DMS53 treated with DMSO at 0.1 percent for 48 hours (cell line): Measurements from ENCODE around the gene ZNF562.
"Not testable (repeated sequence)": the region's sequence is repeated elsewhere in the genome, so short reads cannot be mapped to it uniquely, and the experiment has no call there.

ENCODE experiments used
- DNase-seq: peaks from one replicate; lab custom pipeline; 2025; ENCODE audit not compliant: unreplicated experiment; lab: John Stamatoyannopoulos, UW

Gene ZNF562

GRCh38 chr19:9674663-9675357 is at the start of gene ZNF562:
Gene ZNF562 (minus strand): TSS chr19:9675100. CDS start chr19:9660744, 14,356 bp downstream.
- peak; percentile 66 for DNase-seq

GRCh38 chr19:9724157-9724556 is 49.3 kb upstream of the ZNF562 start:
- no peak for DNase-seq

- no peak for DNase-seq
These were observed 47.0 kb upstream of the ZNF562 start for GRCh38 chr19:9721861-9722260.

- no peak for DNase-seq
These were observed 45.6 kb upstream of the ZNF562 start for GRCh38 chr19:9720541-9720940.

GRCh38 chr19:9711815-9712214 is 36.9 kb upstream of the ZNF562 start:
- no peak for DNase-seq

- DNase-seq: no peak
These were observed 34.4 kb upstream of the ZNF562 start for GRCh38 chr19:9709305-9709704.

GRCh38 chr19:9705836-9706235 is 30.9 kb upstream of the ZNF562 start:
- DNase-seq: no peak

GRCh38 chr19:9702186-9702585 is 27.3 kb upstream of the ZNF562 start:
- no peak for DNase-seq

- peak; percentile 47 for DNase-seq
These were observed 25.5 kb upstream of the ZNF562 start for GRCh38 chr19:9700229-9700981.

- not testable (repeated sequence) for DNase-seq
These were observed 15.4 kb upstream of the ZNF562 start for GRCh38 chr19:9690301-9690700.

- DNase-seq: not testable (repeated sequence)
These were observed 5.1 kb upstream of the ZNF562 start for GRCh38 chr19:9679996-9680395.

GRCh38 chr19:9675358-9675901 is 530 bp upstream of the ZNF562 start:
- peak; percentile 66 for DNase-seq

- DNase-seq: no peak
These were observed 813 bp downstream of the ZNF562 start for GRCh38 chr19:9673912-9674662.

- DNase-seq: no peak
These were observed 2.0 kb downstream of the ZNF562 start for GRCh38 chr19:9672893-9673292.

GRCh38 chr19:9671655-9672054 is 3.2 kb downstream of the ZNF562 start:
- no peak for DNase-seq

- no peak for DNase-seq
These were observed 6.4 kb downstream of the ZNF562 start for GRCh38 chr19:9668544-9668943.

GRCh38 chr19:9667898-9668297 is 7.0 kb downstream of the ZNF562 start:
- no peak for DNase-seq

- DNase-seq: no peak
These were observed 16.1 kb downstream of the ZNF562 start for GRCh38 chr19:9658769-9659168.

- not testable (repeated sequence) for DNase-seq
These were observed 21.8 kb downstream of the ZNF562 start for GRCh38 chr19:9653066-9653555.

- not testable (repeated sequence) for DNase-seq
These were observed 23.4 kb downstream of the ZNF562 start for GRCh38 chr19:9651464-9651863.

GRCh38 chr19:9650345-9650744 is 24.6 kb downstream of the ZNF562 start:
- no peak for DNase-seq
